HG03045 (cell line): Measurements from ENCODE around the gene KL.
A peak's percentile ranks its signal among the peaks of the same experiment; 100 is the strongest.

Source experiments
- ATAC-seq: cut with Tn5 transposase; IDR thresholded peaks from one replicate; pipeline ENCODE4 v1.9.1; 2021; ENCODE audit warnings: mild to moderate bottlenecking, moderate library complexity; ENCODE audit not compliant: unreplicated experiment

The KL gene

GRCh38 chr13:33109271-33109697 is 93.1 kb downstream of the KL start:
- ATAC-seq: peak; percentile 24

- ATAC-seq: peak; percentile 34
Observed at GRCh38 chr13:33109801-33110200, 93.6 kb downstream of the KL start.

GRCh38 chr13:33110386-33110712 is 94.1 kb downstream of the KL start:
- ATAC-seq: no peak

- ATAC-seq: no peak
Observed at GRCh38 chr13:33110713-33111413, 94.6 kb downstream of the KL start.

- ATAC-seq: no peak
Observed at GRCh38 chr13:33111414-33112110, 95.3 kb downstream of the KL start.

- ATAC-seq: no peak
Observed at GRCh38 chr13:33112766-33113165, 96.5 kb downstream of the KL start.

- ATAC-seq: no peak
Observed at GRCh38 chr13:33114146-33114545, 97.9 kb downstream of the KL start.

- ATAC-seq: no peak
Observed at GRCh38 chr13:33115274-33115673, 99.1 kb downstream of the KL start.
